Fibroblast of lung (primary cell): ENCODE results near the gene DLL1.

Experiments
- CTCF ChIP-seq, 2 donors: IDR thresholded peaks in 1 of 2; conservative IDR thresholded peaks in 1 of 2; 1 replicate in 1 of 2; 2 replicates in 1 of 2; pipeline ENCODE4 v1.5.1; 2011 to 2012; ENCODE audit warnings: low read length in 2 of 2, control low read depth in 1 of 2, inconsistent platforms in 1 of 2, low read depth in 1 of 2, mild to moderate bottlenecking in 1 of 2
- EZH2 ChIP-seq: IDR thresholded peaks from 2 replicates; pipeline ENCODE4 v1.5.1; 2012; ENCODE audit warnings: low read length, control low read depth, mild to moderate bottlenecking; ENCODE audit errors: missing control alignments

- TF ChIP-seq CTCF (conservative IDR thresholded peaks at IDR 0.05 in 1 of 2, IDR thresholded peaks at IDR 0.05 in 1 of 2; ENCODE audit: low read depth in 1 of 2, low read length in 2 of 2) (no peak), EZH2 (no peak)
Observed at GRCh38 chr6:170237999-170238740, 52.7 kb downstream of the DLL1 start.
